Muscle of back (tissue), 11 donors: ENCODE measurements around the gene EGFR. TPM values are rescaled to one million over a fixed set of nuclear protein-coding genes. Genes with fewer than 3 reads are reported as not detected.
A peak's percentile ranks its signal among the peaks of the same experiment; 100 is the strongest.

ENCODE experiments used
- DNase-seq, 3 donors: peaks; one replicate each; pipeline versions ENCODE4 v3.0.0 to v3.0.0-alpha.2; 2013
- polyA plus RNA-seq, 10 donors: library from polyadenylated mRNA; unstranded; fragments of 120-200 nt; gene quantifications; one replicate each; pipeline ENCODE4 v1.2.1, GENCODE V29; 2013; ENCODE audit not compliant: insufficient read length in 10 of 10

The EGFR gene
- polyA plus RNA-seq, 10 donors = 21.9 to 37.2 (median 25.8) TPM

- DNase-seq = no peak
Observed at GRCh38 chr7:55140941-55141278, 122.1 kb downstream of the EGFR start.

DNA sequence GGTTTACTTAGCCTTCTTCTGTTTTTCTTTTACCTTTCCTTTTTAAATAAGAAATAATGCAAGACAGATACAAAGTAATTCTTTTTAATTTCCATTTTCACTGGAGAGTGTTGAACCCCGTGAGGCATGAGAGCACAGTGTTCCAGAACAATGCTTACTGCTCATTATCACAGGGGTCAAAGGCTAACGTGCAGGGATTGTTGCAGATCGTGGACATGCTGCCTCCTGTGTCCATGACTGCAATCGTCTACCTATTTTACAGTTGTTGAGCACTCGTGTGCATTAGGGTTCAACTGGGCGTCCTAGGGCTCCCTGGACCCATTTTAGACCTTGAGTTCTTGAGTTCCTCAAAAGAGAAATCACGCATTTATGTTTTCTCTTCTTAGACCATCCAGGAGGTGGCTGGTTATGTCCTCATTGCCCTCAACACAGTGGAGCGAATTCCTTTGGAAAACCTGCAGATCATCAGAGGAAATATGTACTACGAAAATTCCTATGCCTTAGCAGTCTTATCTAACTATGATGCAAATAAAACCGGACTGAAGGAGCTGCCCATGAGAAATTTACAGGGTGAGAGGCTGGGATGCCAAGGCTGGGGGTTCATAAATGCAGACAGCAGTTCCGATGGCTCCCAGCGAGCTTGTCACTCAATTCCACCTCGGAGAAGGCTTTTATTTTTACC lies 124.2 kb downstream of the EGFR start:
- no peak for DNase-seq

GRCh38 chr7:55144333-55145317 lies 125.8 kb downstream of the EGFR start:
- DNase-seq = no peak

DNA sequence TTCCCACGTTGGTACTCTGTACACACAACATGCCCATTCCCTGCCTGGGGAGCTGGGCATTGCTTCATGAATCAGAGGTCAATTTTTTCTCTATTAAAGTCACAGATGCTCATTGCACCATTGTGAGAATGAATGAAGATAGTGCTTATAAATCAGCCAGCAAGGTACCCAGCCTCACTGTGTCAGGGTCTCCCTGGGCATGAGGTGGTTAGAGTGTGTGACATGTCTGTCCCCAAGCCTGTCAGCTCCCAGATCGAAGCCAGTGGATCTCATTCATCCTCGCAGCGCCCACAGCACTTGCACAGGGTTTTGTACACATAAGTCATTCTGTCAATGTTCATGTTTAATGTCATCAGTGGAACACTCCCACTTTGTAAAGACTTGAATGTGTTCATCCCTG lies 126.8 kb downstream of the EGFR start:
- DNase-seq = no peak

GRCh38 chr7:55147101-55147500 lies 128.3 kb downstream of the EGFR start:
- DNase-seq = no peak

- no peak for DNase-seq
Observed at GRCh38 chr7:55147736-55148135, 128.9 kb downstream of the EGFR start.

DNA sequence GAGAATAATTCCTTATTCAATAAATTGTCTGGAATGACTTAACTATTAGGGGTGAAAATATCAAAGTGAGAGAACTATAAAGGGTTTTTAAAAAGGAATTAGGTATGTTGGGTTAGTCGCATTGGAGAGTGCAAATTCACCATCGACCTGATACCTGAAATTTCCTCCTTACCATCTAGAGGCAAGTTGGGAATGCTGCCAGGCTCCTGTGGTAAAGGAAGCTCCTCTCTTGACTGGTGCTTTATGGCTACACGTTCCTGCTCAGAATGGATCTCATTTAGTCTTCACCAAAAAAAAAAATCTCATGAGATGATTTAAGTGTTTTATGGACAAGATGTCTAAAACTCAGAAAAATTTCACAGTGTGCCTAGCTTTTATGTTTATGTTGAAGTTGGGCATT lies 129.8 kb downstream of the EGFR start:
- no peak for DNase-seq

GRCh38 chr7:55149001-55149400 lies 130.2 kb downstream of the EGFR start:
- DNase-seq = no peak

GRCh38 chr7:55150166-55150565 lies 131.3 kb downstream of the EGFR start:
- no peak for DNase-seq

DNA sequence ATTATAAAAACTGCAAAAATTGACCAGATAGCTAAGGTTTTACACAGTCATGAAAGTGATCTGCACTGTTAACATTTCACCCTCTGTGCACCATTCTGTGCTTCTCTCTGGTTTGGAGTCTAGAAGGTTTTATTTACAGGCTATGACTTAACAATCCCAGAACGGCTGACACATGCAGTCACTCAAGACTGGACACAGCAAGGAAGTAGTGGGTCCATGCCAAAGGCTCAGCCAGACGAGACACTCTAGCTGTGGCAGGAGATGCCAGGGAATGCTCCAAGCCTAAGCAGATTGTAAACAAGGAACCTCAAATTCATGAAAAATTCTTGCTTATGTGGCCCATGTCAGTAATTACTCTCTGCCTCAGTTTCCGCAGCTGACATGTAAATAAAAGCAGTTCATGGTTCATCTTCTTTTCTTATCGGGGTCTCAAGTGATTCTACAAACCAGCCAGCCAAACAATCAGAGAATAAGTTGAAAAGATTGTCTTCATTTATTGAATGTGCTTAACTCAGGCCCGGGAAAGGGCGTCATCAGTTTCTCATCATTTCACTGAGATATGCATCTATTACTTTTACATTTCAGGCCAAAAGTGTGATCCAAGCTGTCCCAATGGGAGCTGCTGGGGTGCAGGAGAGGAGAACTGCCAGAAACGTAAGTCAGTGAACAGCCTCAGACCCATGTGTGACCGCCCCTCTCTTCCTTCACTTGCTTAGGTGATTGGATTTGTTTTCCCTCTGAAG lies 132.1 kb downstream of the EGFR start:
- peak in 2 of 3 donors; percentile 40 for DNase-seq

- DNase-seq = no peak
Observed at GRCh38 chr7:55152516-55152915, 133.7 kb downstream of the EGFR start.

DNA sequence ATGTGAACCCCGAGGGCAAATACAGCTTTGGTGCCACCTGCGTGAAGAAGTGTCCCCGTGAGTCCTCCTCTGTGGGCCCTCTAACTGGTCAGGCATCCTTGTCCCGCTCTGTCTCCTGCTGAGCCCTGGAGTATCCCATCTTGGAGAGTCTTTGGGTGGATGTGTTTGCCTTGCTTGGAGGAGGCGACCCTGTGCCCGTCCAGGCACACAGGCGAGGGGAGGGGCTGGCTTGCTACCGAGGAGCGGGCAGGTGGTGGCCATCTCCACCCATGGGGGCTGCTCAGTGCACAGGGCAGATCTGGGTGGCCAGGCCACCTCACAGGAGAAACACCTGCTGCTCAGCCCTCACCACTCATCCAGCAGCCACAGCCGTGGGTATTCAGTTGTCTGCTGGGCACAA lies 135.3 kb downstream of the EGFR start:
- DNase-seq = no peak

DNA sequence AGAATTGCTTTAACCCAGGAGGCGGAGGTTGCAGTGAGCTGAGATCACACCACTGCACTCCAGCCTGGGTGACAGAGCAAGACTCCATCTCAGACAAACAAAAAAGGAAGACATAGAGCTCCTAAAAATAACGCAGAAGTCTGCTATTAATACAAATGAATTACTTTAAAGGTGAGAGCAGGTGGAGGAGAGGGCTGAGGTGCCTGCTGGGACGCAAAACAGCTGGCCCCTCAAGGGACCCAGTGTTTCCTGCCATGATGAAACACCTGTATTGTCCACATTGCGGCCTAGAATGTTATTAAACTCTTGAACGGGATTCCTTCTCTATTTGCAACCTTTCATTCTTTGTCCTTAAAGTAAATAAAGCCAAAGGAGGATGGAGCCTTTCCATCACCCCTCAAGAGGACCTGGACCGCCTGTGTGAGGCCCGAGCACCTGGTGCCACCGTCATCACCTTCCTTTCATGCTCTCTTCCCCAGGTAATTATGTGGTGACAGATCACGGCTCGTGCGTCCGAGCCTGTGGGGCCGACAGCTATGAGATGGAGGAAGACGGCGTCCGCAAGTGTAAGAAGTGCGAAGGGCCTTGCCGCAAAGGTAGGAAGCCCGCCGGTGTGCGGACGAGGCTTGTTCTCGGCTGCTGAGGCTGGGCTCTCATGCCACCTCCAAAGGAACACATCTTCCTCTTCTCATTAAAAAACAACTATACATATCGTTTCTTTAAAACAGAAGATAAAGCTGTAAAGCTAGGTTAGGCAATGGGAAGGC lies 136.7 kb downstream of the EGFR start:
- no peak for DNase-seq

- DNase-seq = peak in 2 of 3 donors; percentile 51 to 68
Observed at GRCh38 chr7:55156919-55157763, 138.3 kb downstream of the EGFR start.

- DNase-seq = no peak
Observed at GRCh38 chr7:55157764-55158105, 138.9 kb downstream of the EGFR start.

GRCh38 chr7:55158541-55159382 lies 139.9 kb downstream of the EGFR start:
- DNase-seq = no peak

GRCh38 chr7:55160539-55160938 lies 141.7 kb downstream of the EGFR start:
- DNase-seq = no peak

DNA sequence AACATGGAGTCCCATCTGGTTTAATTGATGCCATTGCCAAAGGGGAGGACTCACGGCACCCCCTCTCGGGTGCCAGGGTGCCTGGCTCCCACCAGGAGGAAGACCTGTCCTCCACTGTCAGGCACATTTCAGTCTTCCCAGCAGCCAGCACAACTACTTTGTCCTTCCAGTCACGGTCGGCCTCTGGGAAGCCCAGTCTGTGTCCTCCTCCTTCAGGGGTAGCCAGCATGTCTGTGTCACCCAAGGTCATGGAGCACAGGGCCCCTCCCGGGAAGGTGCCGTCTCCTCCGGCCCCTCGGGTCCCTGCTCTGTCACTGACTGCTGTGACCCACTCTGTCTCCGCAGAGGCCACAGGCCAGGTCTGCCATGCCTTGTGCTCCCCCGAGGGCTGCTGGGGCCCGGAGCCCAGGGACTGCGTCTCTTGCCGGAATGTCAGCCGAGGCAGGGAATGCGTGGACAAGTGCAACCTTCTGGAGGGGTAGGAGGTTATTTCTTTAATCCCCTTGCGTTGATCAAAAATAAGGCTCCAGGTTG lies 142.4 kb downstream of the EGFR start:
- DNase-seq = no peak

DNA sequence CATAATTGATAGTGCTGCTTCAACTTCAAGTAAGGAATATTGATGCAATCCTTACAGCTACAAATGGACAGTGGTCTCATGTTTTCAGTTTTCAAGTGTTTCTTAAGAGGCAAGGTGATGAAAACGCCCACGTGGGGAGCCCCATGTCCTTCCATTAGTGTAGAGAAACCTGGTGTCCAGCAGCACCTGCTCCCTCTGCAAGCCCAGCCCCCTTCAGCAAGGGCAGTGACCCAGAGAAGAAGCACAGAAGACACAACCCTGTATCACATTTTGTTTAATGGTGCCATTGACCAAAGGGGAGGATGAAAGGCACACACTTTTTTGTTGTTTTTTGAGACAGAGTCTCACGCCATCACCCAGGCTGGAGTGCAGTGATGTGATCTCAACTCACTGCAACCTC lies 143.7 kb downstream of the EGFR start:
- DNase-seq = no peak

DNA sequence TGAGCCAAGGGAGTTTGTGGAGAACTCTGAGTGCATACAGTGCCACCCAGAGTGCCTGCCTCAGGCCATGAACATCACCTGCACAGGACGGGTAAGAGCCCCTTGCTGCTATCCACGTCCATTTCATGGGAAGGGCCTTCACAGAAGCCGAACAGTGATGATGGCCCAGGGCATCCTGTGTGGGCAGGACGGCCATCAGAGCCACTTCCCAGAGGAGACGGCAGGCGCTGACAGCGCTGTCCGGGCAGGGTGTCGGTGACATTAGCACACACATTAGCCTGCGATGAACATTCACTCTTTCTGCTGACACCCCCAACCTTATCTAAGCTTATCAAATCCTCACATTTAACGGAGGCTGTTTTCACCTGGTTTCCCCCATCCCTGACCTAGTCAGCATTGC lies 144.9 kb downstream of the EGFR start:
- no peak for DNase-seq
